HG03575 (cell line): ENCODE data around the gene C6orf89.

Experiments
- ATAC-seq: cut with Tn5 transposase; IDR thresholded peaks from one replicate; pipeline ENCODE4 v1.9.1; 2021; ENCODE audit not compliant: unreplicated experiment, insufficient number of reproducible peaks, low FRiP score; ENCODE audit errors: extremely low read depth

C6orf89 gene

DNA sequence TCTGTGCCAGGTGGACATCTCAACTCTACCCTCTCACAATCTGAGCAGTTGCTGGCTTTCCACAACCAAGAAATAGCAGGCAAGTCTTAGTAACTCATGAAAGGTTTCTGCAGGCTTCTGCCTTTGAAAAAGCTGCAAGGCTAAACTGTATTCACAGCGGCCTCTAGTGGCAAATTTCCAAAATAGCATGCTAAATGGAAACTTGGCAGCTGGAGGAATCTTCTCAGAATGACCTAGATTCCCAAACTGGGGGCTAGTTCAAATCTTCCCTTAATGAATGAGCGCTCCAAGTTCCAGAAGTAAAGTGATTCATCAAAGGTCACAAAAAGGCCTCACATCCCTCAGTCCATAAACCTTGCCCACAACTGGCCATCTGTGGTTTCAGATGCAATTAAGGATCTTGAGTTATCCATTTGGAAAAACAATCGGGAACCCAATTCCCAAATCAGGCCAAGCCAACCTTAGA is 34.6 kb upstream of the C6orf89 start:
- no peak for ATAC-seq

DNA sequence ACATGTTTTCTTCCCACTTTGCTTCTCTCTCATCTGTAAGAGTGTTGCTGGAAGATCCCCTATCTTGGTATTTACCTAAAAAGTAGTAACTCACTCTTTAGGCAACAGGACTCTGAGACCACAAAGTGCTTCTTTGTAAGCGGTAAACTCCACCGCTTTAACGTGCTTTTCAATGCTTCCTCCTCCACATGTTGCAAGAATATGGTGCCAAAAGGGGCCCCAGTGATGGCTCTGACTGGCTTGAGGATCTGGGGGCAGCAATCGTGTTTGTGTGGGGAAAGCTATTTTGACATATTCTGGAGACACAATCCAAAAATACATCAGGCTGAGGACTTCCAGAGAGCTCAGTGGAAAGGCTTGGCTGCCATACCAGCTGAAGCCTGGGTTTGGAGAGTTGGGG is 34.1 kb upstream of the C6orf89 start:
- no peak for ATAC-seq

DNA sequence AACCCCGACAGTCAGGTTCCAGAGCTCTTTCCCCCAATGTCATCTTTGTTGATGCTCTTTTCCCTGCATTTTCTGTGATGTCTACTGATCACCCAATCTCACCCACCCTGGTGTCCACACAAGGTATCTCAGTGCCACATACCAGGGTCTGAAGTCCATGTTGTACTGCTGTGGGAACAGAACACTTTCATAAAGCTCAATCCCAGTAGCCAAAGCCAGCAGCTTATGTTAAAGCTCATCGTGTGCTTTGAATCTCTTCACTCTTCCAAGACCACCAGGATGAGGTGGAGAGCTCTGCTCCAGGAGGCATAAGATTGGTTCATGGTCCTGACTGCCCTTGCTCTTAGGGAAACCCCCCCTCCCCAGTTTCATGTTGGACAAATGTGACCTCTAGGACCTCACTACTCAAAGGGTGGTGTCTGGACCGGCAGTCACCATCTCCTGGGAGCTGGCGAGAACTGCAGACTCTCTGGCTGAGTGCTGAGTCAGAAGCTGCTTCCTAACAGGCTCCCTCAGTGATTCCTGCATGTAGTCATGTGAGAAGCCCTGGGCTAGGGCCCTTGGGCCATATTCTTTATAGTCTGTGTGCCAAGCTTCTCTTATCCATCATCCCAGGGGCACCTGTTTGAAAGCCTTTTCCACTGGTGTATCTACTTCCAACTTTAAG is 33.1 kb upstream of the C6orf89 start:
- ATAC-seq: no peak

DNA sequence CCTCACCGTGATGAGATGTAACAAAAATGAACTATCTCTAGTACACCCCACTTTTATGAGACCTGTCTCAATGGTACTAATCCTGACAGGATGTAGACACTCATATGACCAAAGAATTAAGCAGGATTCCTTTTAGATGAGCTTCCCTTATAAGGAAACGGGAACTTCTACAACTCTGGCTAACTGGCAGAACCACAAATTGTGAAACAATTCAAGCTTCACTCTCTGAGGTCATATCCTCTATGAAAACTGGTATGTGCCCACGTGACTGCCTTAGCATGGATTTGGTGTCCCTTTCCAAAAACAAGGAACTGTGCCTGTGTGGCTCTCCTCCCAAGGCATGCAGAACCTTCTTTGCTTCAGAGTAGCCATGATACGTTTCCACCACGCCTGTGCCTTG is 32.4 kb upstream of the C6orf89 start:
- no peak for ATAC-seq

DNA sequence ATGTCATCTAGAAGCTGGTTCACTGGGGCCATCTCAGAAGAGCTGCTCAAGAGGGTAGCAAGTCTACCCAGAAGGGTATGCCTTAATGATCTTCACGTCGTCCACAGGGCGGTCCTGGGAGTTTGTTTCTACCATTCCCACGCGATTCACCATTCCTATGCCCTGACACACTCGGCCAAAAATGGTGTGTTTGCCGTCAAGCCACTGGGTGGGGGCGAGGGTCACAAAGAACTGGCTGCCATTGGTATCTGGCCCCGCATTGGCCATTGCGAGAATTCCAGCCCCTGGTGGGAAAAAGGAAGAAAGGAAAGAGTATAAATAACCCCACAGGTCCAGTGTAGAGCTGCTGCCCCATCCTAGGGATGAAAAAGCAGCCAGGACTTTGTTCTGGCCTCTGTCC is 30.0 kb upstream of the C6orf89 start:
- no peak for ATAC-seq

DNA sequence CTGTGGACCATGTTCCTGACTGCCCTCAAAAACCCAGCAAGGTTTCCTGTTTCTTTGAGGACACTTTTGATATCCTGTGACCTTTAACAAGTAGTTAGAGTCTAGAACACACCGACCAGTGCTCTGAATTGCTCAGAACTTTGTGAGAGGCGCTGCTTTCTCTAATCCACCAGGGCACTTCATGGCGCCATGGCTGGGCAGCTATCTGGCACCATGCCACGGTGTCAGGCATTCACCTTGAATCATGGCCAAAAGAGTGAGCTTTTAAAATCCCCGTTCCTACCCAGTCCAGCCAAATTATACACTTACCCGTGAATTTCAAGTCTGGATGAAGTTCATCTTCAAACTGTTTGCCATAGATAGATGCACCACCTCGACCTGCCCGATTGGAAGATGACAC is 29.5 kb upstream of the C6orf89 start:
- no peak for ATAC-seq

DNA sequence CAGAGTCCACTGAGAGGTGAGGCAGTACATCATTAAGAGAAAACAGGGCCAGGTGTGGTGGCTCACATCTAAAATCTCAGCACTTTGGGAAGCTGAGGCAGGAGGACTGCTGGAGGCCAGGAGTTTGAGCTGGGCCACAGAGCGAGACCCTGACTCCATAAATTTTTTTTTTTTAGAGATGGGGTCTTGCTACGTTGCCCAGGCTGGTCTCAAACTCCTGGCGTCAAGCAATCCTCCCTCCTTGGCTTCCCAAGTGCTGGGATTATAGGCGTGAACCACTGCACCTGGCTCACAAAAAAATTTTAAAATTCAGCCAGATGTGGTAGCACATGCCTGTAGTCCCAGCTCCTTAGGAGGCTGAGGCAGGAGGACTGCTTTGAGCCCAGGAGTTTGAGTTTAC is 28.4 kb upstream of the C6orf89 start:
- ATAC-seq: no peak

DNA sequence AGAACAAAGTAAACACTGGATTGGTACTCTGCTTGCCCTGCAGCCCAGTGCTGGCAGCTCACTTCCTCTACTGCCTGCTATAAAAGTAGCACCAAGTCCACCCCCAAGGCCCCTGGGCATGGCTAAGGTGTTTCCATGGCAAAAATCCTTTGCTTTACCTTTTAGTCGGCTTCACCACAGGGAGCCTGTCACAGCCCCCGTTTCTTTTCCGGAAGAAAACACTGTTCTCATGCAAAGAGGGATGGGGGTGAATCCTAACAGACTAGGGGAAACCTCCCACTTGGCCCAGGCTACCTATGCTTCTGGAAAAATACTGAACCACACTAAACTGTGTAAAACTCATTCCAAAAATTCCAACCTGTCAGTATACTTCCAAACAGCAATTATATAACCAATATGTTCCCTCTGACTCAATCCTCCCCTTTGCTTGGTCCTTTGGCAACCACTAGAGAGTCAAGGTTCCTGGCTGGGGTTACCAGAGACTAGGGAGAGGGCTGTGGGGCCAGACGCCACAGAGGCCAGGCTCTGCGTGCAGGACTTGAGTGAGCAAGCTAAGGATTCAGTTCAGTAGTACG is 27.3 kb upstream of the C6orf89 start:
- ATAC-seq: no peak

DNA sequence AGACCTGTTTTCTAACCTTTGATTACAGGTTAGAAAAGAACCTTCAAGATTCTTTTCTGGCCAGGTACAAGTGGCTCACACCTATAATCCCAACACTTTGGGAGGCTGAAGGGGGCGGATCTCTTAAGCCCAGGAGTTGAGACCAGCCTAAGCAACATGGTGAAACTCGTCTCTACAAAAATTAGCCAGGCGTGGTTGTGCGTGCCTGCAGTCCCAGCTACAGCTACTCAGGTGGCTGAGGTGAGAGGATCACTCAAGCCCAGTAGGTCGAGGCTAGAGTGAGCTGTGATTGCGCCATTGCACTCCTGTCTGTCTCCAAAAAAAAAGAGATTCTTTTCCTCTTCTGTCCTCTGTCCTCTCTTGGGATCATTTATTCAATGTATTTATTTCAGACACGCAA is 25.6 kb upstream of the C6orf89 start:
- no peak for ATAC-seq

DNA sequence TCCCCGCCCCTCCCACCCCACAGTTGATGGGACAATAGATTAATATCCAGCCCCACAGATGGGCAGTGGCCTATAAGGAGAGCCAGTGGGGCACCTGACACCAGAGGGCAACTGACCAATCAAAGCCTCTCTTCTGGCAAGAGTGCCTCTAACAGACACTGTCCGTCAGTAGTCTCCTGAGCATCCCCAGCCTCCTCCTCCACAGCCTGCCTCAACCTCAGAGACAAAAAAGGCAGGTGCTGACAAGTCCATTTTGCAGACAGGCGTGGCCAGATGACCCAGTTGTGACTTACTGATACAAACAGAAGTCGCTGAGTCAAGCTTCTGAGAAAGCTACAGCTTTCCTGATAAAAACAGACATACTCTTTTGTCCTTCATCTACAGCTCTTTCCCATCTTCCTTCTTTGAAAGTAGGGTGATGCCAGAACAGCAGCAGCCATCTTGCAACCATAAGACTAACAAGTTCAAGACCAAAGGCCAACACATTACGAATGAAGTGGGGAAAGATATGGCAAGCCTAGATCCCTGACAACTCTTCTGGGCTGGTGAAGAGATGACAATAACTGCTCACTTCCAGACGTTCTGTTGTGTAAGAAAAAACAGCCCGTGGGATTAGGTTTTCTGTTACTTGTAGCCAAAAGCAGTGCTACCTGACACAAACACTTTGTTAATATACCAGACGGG is 23.4 kb upstream of the C6orf89 start:
- no peak for ATAC-seq

DNA sequence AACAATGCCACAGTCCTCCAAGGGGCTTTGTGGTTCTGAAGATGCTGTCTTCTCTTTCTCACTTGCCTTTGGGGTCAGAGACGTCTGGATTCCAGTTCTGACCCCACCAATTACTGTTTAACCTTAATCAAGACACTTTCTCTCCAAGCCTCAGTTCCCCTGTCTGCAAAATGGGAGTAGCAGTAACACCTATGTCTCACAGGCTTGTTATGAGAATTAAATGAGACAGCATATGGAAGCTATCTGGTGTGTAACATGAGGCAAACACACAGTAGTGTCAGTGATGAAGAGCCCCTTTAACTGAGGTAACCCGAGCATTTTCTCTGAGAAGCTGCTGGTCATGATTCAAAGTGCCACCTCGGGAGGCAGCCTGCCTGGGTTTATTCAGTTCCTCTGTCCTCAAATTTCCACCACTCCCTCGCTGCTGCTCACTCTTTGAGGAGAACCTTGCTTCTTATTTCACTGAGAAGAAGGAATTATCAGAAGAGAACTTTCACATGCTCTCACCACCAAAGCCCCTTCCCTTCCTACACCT is 22.8 kb upstream of the C6orf89 start:
- ATAC-seq: no peak

DNA sequence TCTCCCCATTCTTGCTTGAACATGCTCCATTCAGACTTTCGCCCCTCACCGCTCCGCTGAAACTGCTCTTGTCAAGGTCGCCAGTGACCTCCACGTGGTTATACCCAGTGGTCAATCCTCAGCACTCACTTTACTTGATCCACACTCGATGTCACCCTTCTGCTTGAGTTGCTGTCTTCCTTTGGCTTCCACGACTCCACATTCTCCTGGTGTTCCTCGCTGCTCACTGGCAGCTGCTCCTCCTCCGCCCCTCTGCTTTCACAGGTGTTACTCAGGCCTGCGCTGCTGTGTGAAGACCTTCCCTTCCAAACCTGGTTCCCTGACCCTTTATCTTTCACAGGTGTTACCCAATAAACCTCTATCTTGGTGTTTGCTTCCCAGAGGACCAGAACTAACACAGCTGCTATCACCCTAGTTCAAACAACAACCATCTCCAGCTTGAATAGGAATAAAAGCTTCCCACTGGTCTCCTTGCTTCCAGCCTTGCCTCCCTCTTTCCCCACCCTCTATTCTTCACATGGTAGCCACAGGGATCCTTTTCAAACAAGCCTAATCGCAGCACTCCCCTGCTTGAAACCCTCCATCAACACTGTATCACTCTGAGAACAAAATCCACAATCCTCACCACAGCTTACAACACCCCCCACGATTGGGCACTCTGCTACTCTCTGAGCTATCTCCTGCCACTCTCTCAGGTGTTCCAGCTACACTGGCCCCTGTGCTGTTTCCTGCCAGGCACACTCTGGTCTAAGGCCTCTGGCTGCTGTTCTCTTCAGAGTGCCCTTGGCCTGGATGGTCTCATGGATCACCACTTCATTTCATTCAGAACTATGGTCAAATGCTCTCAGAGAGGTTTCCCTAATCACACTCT is 21.8 kb upstream of the C6orf89 start:
- no peak for ATAC-seq

DNA sequence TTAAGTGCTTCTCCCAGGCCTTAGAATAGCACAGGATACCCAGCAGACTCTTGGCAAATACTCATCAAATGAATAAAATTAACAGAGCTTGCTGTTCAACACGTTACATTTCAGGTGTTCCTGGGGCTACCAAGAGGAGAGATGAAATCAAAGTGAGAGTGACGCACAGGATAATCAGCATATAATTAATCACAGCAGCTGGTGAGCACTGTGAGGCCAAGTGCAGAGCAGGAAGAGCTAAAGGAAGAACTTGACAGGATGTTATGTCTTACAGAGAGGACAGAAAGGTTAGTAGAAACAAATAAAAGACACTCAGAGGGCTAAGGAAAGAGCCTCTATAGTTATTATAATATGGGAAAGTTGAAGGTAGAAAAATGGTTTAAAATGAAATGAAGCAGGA is 19.9 kb upstream of the C6orf89 start:
- no peak for ATAC-seq

DNA sequence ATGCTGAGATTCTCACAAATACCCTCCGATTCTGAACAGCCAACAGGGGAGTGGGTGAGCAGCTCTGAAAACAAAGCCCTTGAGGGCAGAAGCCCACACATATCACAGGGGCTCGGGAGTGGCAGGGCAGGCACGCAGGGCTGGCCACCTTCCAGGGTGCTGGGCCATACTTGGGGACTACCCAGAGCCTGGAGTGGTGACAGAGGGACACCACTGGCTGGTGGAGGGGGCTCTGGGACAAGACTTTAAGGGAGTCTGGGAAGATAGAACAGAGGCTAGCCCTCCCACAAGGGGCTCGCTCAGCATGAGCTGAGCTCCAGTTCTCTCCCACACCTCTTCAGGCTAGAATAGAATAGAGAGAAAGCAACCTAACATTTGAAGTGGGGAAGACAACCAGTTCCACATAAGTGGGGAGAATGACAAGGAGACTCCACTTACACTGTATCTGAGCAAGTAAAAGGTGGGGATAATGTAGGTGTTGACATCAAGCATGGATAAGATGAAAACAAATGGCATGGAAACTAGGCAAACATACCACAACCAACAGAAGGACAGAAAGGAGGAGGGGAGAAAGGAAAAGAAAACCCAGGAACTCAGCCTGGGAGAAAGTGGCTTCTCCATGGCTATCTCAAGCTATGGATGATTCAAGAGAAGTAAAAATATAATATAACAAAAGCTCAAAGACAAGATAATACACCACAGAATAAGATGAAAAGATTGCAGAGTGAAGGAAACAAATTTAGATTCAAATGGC is 18.1 kb upstream of the C6orf89 start:
- ATAC-seq: no peak

DNA sequence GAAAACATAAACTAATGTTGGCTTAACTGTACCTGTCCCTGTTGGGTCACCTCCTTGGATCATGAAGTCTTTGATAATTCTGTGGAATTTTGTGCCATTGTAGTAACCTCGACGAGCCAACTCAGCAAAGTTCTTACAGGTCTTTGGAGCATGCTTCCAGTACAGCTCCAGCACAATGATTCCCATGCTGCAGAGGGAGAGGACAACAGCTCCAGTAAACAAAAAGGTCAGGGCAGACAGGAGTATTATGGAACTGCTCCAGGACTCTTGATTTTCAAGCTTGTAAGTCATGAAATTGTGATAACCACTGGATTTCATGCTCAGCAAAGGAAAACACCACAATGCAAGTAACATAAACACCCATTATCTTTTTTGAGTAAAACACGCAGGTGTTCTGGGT is 14.1 kb upstream of the C6orf89 start:
- no peak for ATAC-seq

DNA sequence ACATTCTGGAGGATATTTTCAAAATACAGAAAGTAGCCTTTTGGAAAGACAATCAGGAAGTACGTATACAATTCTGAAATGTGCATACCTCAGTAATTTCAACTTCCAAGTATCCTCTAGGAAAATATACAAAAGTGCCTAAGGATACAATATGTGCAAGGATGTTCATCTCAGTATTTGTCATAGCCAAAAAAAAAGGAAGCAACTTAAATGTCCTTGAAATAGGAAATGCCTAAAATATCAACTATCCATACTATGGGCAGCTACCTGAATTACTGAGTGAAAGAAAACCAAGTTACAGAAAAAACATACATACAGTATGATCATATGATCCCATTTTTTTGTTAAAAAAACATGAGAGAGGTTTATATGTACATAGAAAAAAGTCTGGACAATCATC is 12.6 kb upstream of the C6orf89 start:
- ATAC-seq: no peak

DNA sequence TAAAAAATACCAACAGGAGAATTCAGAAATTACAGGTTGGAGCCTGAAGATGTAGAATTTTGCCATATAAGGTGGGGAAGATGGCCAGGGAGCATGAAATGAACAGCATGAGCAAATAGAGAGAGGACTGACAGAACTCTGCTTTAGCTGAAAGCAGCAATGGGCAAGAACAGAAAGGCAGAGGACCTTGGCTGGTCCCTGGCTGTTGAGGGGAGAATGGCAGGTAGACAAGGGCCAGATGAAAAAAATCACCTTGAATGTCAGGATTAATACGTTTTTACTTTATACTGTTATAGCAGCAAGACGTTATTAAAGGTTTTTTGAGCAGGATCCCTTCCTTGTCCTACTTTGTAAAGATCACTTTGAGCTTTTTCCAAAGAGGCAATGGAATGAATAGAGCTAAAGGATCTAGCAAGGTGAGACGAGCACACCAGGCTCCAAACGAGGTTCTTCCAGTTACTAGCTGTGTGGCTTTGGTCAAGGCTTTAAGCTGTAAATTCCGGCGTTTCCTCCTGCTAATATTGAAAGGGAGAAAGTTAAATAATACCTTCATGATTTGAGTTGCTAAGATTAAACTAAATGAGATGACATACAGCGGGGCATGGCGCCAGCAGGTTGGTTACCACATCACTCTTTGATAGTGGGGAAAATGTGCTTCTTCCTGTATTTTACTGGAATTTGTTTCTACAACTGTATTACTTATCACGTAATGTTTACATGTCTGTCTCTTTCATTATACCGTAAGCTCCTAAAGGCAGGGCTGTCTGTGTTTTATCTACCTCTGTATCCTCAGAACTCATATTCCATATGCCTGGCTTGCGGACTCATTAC is 11.9 kb upstream of the C6orf89 start:
- ATAC-seq: no peak
